ENCODE measurements around the gene ROMO1.

ROMO1 gene

DNA sequence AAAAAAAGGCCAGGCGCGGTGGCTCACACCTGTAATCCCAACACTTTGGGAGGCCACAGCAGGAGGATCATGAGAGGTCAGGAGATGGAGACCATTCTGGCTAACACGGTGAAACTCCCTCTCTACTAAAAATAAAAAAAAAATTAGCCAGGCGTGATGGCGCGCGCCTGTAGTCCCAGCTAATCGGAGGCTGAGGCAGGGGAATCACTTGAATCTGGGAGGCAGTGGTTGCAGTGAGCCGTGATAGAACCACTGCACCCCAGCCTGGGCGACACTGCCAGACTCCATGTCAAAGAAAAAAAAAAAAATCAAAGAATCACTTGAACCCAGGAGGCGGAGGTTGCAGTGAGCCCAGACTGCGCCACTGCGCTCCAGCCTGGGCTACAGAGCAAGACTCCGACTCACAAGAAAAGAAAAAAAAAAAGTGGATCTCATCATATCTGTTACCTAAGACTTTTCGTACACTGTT, 38.7 kb downstream of the ROMO1 start:
- peaks cover 14% of the 10 kb centered on the region for H3K36me3 ChIP-seq (ENCODE audit: control insufficient read depth, insufficient read depth, low read length)
- no CpG with 5 or more reads among the region's 15 CpGs for WGBS (ENCODE audit: extremely low coverage, insufficient coverage, low lambda C conversion rate)

DNA sequence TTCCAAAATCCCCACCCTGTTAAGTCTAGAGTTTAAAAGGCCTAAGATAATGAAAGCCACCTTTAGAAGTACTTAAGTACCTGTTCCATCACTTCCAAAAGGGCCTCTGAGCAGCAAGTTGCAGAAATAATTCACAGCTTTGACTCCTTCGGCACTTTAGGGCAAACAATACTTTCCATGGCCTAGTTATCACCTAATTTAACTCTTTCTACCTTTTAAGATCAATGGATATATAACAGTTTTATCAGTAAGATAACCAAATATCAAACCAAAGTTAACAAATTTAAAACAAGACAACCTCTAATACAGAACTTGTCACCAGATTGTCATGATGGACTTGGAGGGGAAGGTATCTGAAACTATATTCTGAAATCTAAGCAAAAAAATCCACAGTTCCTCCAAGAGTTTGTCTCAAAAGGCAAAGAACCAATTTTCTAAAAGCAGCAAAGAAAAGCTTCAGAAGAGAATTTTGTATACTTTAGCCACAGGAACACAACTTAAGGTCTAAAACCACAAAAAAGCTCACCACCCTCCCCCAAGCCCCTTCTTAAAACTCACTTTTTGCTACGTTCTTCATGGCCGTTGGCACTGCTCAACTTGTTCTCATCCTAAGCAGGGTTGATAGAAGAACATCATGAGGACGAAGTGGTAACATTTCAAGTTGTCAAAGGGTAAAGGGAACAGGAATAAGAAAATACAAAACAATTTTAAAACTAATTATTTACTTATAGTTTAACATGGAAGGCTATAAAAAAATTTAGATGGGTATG, 39.4 kb downstream of the ROMO1 start:
- peaks cover 1% of the 10 kb centered on the region for H3K79me1 ChIP-seq (ENCODE audit: low read length)
- DNase-seq: no peak
- H2BK120ac ChIP-seq (ENCODE audit: low read depth, low read length): no peak overlapping the region
- H3K4me2 ChIP-seq (ENCODE audit: low read length): no peak overlapping the region
- peaks cover 65% of the 10 kb centered on the region for H3K79me2 ChIP-seq (ENCODE audit: control insufficient read depth, insufficient read depth, low read length)
- no peak overlapping the region for H2BK5ac ChIP-seq (ENCODE audit: low read length)
- peaks cover 4% of the 10 kb centered on the region for H3K4me1 ChIP-seq (ENCODE audit: control insufficient read depth, low read depth, low read length)
- H3K18ac ChIP-seq (ENCODE audit: low read length): no peak overlapping the region
- no peaks in the 10 kb centered on the region for H3K27me3 ChIP-seq (ENCODE audit: insufficient read depth, low read length, poor library complexity)
- H3K36me3 ChIP-seq (ENCODE audit: control insufficient read depth, insufficient read depth, low read length): peaks cover 12% of the 10 kb centered on the region
- H4K8ac ChIP-seq (ENCODE audit: low read depth, low read length): no peak overlapping the region
- no peak overlapping the region for H3K4me3 ChIP-seq (ENCODE audit: low read length)
- no peak overlapping the region for H3K56ac ChIP-seq (ENCODE audit: low read length)
- H4K5ac ChIP-seq (ENCODE audit: low read length): no peak overlapping the region
- no peak overlapping the region for H3K4ac ChIP-seq (ENCODE audit: low read depth, low read length)
- no peak overlapping the region for H3K23ac ChIP-seq (ENCODE audit: low read length)
- whole genome bisulfite sequencing (ENCODE audit: extremely low coverage, insufficient coverage, low lambda C conversion rate): no CpG with 5 or more reads among the region's 4 CpGs
- no peak overlapping the region for H2AK5ac ChIP-seq (ENCODE audit: low read length)
- no peak overlapping the region for H2BK15ac ChIP-seq (replicated peaks; ENCODE audit: low read depth)
- no peak overlapping the region for H3K9ac ChIP-seq (ENCODE audit: low read length)
- no peak overlapping the region for H3K27ac ChIP-seq (ENCODE audit: low read depth, low read length)

More for the DNA sequence above, 38.7 kb downstream of the ROMO1 start:
- Histone ChIP-seq H4K5ac (ENCODE audit: low read length) (no peak overlapping the region), H3K4me2 (ENCODE audit: low read length) (no peak overlapping the region), H3K27me3 (ENCODE audit: insufficient read depth, low read length, poor library complexity) (no peaks in the 10 kb centered on the region), H3K4me1 (ENCODE audit: control insufficient read depth, low read depth, low read length) (peaks cover 4% of the 10 kb centered on the region), H3K79me2 (ENCODE audit: control insufficient read depth, insufficient read depth, low read length) (peaks cover 72% of the 10 kb centered on the region), H2BK5ac (ENCODE audit: low read length) (no peak overlapping the region), H3K56ac (ENCODE audit: low read length) (no peak overlapping the region), H3K27ac (ENCODE audit: low read depth, low read length) (no peak overlapping the region), H3K18ac (ENCODE audit: low read length) (no peak overlapping the region), H3K23ac (ENCODE audit: low read length) (no peak overlapping the region), H2AK5ac (ENCODE audit: low read length) (no peak overlapping the region), H2BK120ac (ENCODE audit: low read depth, low read length) (no peak overlapping the region), H3K9ac (ENCODE audit: low read length) (no peak overlapping the region), H2BK15ac (replicated peaks; ENCODE audit: low read depth) (no peak overlapping the region), H4K8ac (ENCODE audit: low read depth, low read length) (no peak overlapping the region), H3K4me3 (ENCODE audit: low read length) (no peak overlapping the region), H3K4ac (ENCODE audit: low read depth, low read length) (no peak overlapping the region), H3K79me1 (ENCODE audit: low read length) (peaks cover 1% of the 10 kb centered on the region)
- DNase-seq: no peak

DNA sequence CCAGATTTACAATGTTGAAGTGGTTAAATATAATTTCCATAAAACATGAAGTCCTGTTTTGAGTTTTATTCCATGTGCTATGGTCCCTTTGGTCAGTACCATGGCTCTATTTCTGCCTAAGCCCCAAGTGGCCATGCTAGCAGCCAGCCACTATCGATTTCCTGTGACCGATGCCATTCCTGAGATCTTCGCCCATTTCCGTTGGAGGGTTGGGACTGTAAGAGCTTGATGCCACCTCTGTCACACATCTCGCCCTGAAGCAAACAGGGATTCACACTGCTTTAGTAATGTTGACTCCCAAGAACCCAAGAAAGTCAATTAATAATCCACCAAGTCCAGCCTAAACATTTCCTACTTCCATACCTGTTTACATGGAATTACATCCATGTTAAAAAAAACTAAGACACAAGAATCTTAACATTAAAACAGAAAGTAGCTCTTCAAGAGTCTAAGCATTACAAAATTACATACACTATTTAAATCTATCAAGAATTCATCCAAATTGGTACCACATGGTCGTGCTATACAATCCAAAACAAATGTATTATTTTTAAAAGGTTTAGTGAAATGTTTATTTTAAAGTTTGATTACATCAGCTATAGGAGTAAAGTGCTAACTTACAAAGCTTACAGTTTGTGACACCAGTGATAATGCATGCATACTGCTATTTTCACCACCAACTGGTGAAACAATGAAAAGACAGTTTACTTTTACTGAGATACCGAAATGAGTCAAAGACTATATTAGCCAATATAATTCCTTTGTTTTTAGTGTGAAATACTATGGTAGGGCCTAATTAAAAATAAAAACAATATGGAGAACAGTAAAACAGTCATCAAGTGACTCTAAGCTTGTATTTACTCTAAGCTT, 40.3 kb downstream of the ROMO1 start:
- H3K9ac ChIP-seq (ENCODE audit: low read length): peak overlapping the region; percentile 25
- H2BK120ac ChIP-seq (ENCODE audit: low read depth, low read length): no peak overlapping the region
- no peak overlapping the region for H4K5ac ChIP-seq (ENCODE audit: low read length)
- peak overlapping the region; percentile 17 for H3K4me2 ChIP-seq (ENCODE audit: low read length)
- H3K79me1 ChIP-seq (ENCODE audit: low read length): peaks cover 1% of the 10 kb centered on the region
- H2BK15ac ChIP-seq (replicated peaks; ENCODE audit: low read depth): no peak overlapping the region
- no peak overlapping the region for H3K23ac ChIP-seq (ENCODE audit: low read length)
- no peak overlapping the region for H3K18ac ChIP-seq (ENCODE audit: low read length)
- no peak overlapping the region for H3K56ac ChIP-seq (ENCODE audit: low read length)
- WGBS (ENCODE audit: extremely low coverage, insufficient coverage, low lambda C conversion rate): no CpG with 5 or more reads among the region's 7 CpGs
- peaks cover 4% of the 10 kb centered on the region for H3K4me1 ChIP-seq (ENCODE audit: control insufficient read depth, low read depth, low read length)
- peaks cover 9% of the 10 kb centered on the region for H3K36me3 ChIP-seq (ENCODE audit: control insufficient read depth, insufficient read depth, low read length)
- no peak overlapping the region for H3K27ac ChIP-seq (ENCODE audit: low read depth, low read length)
- H4K8ac ChIP-seq (ENCODE audit: low read depth, low read length): no peak overlapping the region
- H3K79me2 ChIP-seq (ENCODE audit: control insufficient read depth, insufficient read depth, low read length): peaks cover 57% of the 10 kb centered on the region
- H2BK5ac ChIP-seq (ENCODE audit: low read length): no peak overlapping the region
- no peaks in the 10 kb centered on the region for H3K27me3 ChIP-seq (ENCODE audit: insufficient read depth, low read length, poor library complexity)
- H2AK5ac ChIP-seq (ENCODE audit: low read length): no peak overlapping the region
- DNase-seq: peak; percentile 50
- H3K4me3 ChIP-seq (ENCODE audit: low read length): no peak overlapping the region
- H3K4ac ChIP-seq (ENCODE audit: low read depth, low read length): no peak overlapping the region

DNA sequence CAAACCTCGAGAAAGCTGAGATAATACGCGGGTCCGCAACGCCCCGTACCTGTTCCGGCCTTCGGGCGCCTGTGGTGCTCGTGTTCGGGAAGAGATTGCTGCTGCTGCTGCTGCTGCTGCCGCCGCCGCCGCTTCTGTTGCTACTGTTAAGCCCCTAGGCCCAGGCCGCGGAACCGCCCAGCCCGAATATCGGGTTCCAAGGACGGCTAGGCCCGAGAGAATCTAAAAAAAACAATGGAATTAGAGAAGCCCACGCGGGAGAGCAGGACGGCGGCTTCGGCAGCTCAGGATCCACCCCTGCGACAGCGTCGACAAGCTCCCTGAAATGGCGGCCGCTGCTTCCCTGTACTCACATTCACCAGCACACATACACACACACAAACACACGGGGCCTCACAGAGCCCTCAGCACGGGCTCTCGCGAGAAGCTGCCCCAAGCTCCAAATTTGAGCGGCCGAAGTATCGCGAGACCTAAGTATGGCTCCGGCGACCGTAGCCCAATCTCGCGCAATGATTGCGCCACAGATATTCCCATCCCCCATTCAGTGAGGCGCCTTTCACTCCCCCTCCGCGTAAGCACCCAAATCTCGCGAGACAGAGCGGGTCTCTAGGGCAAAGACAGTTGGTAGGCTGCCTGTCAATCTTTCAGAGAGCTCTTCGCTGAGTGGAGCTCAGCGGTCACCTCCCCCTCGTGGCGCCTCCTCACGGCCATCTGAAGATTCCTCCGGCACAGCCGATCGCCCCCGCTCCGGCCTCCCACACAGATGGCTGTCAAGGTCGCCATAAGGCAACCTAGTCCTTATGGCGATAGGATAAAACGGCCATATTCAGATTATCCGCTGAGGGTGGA, 42.9 kb downstream of the ROMO1 start, which contains the start of gene RBM39:
Gene RBM39 (minus strand): TSS at position 369 of the 849 bp plus-strand sequence. CDS start 1,386 bp downstream, outside the sequence.
- Histone ChIP-seq H2AK5ac (ENCODE audit: low read length) (peak within 1 kb of the TSS; percentile 28), H3K27ac (ENCODE audit: low read depth, low read length) (peak within 1 kb of the TSS; percentile 95), H3K23ac (ENCODE audit: low read length) (no peak within 1 kb of the TSS), H3K79me2 (ENCODE audit: control insufficient read depth, insufficient read depth, low read length) (peaks cover 39% of the 10 kb centered on the region), H3K4me1 (ENCODE audit: control insufficient read depth, low read depth, low read length) (peaks cover 4% of the 10 kb centered on the region), H4K8ac (ENCODE audit: low read depth, low read length) (peak within 1 kb of the TSS; percentile 94), H3K36me3 (ENCODE audit: control insufficient read depth, insufficient read depth, low read length) (peaks cover 6% of the 10 kb centered on the region), H2BK5ac (ENCODE audit: low read length) (peak within 1 kb of the TSS; percentile 88), H2BK120ac (ENCODE audit: low read depth, low read length) (peak within 1 kb of the TSS; percentile 97), H3K27me3 (ENCODE audit: insufficient read depth, low read length, poor library complexity) (no peaks in the 10 kb centered on the region), H4K5ac (ENCODE audit: low read length) (peak within 1 kb of the TSS; percentile 68), H3K56ac (ENCODE audit: low read length) (peak within 1 kb of the TSS; percentile 98), H2BK15ac (replicated peaks; ENCODE audit: low read depth) (no peak within 1 kb of the TSS), H3K18ac (ENCODE audit: low read length) (peak within 1 kb of the TSS; percentile 100), H3K4me2 (ENCODE audit: low read length) (peak within 1 kb of the TSS; percentile 54), H3K79me1 (ENCODE audit: low read length) (peaks cover 1% of the 10 kb centered on the region), H3K4ac (ENCODE audit: low read depth, low read length) (peak within 1 kb of the TSS; percentile 100), H3K9ac (ENCODE audit: low read length) (peak within 1 kb of the TSS; percentile 98), H3K4me3 (ENCODE audit: low read length) (peak within 1 kb of the TSS; percentile 99)
- no CpG with 5 or more reads among the region's 66 CpGs for WGBS (ENCODE audit: extremely low coverage, insufficient coverage, low lambda C conversion rate)
- peak; percentile 100 for DNase-seq

DNA sequence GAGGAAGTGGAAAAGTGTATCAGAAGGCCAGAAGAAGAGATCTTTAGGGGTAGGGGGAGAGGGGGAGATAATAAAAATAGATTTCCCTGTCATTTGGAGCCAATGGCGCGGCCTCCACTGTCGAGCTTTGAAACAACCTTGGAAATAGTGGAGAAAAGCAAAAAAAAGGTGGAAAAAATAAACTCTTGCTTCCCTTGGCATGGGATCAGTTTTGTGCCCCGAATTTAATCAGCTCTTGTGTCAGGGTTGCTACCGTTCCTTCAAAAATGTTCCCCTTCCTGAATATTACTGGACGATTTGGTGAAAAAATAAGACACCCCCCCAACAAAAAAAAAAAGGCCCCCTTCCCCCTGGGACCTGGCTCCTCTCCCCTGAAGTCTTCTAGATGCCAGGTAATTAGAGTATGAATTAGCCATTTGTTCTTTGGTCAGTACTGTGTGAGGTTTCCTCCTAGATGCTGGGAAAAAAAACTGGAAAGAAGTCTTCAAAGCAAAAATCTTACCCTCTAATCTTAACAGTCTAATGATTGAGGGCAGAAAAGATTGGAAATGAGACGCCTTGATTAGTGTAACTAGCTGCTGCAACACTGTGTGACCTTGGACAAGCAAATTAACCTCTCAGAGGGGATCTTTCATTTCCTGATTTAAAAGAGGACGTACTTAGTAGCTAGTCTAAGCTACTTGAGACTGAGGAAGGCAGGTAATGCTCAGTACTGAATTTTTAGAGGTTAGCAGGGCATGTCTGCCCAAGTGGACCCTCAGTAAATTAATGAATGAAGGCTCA, 43.7 kb downstream of the ROMO1 start:
- H2AK5ac ChIP-seq (ENCODE audit: low read length): no peak overlapping the region
- H3K56ac ChIP-seq (ENCODE audit: low read length): peak overlapping the region; percentile 94
- peak overlapping the region; percentile 64 for H3K4me3 ChIP-seq (ENCODE audit: low read length)
- H3K27ac ChIP-seq (ENCODE audit: low read depth, low read length): peak overlapping the region; percentile 85
- H3K4me1 ChIP-seq (ENCODE audit: control insufficient read depth, low read depth, low read length): peaks cover 4% of the 10 kb centered on the region
- H3K79me1 ChIP-seq (ENCODE audit: low read length): peaks cover 1% of the 10 kb centered on the region
- H3K4me2 ChIP-seq (ENCODE audit: low read length): peak overlapping the region; percentile 54
- H3K18ac ChIP-seq (ENCODE audit: low read length): peak overlapping the region; percentile 33
- H2BK5ac ChIP-seq (ENCODE audit: low read length): peak overlapping the region; percentile 14
- peak; percentile 61 for DNase-seq
- peaks cover 6% of the 10 kb centered on the region for H3K36me3 ChIP-seq (ENCODE audit: control insufficient read depth, insufficient read depth, low read length)
- no peak overlapping the region for H3K23ac ChIP-seq (ENCODE audit: low read length)
- peak overlapping the region; percentile 99 for H3K4ac ChIP-seq (ENCODE audit: low read depth, low read length)
- peak overlapping the region; percentile 89 for H3K9ac ChIP-seq (ENCODE audit: low read length)
- peak overlapping the region; percentile 68 for H4K5ac ChIP-seq (ENCODE audit: low read length)
- no peak overlapping the region for H2BK15ac ChIP-seq (replicated peaks; ENCODE audit: low read depth)
- no CpG with 5 or more reads among the region's 8 CpGs for WGBS (ENCODE audit: extremely low coverage, insufficient coverage, low lambda C conversion rate)
- peaks cover 35% of the 10 kb centered on the region for H3K79me2 ChIP-seq (ENCODE audit: control insufficient read depth, insufficient read depth, low read length)
- no peak overlapping the region for H4K8ac ChIP-seq (ENCODE audit: low read depth, low read length)
- H2BK120ac ChIP-seq (ENCODE audit: low read depth, low read length): no peak overlapping the region
- H3K27me3 ChIP-seq (ENCODE audit: insufficient read depth, low read length, poor library complexity): no peaks in the 10 kb centered on the region

Data from mesendoderm (in vitro differentiated cells).